K562 (cell line): ENCODE results near the gene EPHB1. TPM values are rescaled to one million over a fixed set of nuclear protein-coding genes. Genes with fewer than 3 reads are reported as not detected.

Experiments used
- ATAC-seq: fragments of 200-7000 bp; cut with Tn5 transposase; 3 replicates; pipeline ENCODE4 v1.9.1; 2020; ENCODE audit warnings: moderate library complexity
- BruUV-seq: library from RNA; stranded (reverse); fragments of 400-500 nt; replicated peaks from 2 replicates; lab custom pipeline; 2021; lab: Mats Ljungman, UMichigan
- CTCF ChIA-PET: fragments of 300-600 bp; formaldehyde crosslinking; extraction: SDS; loops from one replicate; lab custom pipeline; 2021; ENCODE audit warnings: low intra/inter-chr PET ratio; lab: Yijun Ruan, JAX
- POLR2A ChIA-PET: fragments of 300-600, 350-650 bp; sonication (Branson Sonifier 250); formaldehyde crosslinking; extraction: SDS; loops from one replicate; lab custom pipeline; 2021; ENCODE audit warnings: antibody characterized with exemption, inconsistent platforms; lab: Yijun Ruan, JAX
- DNase-seq, 4 experiments: peaks; one replicate each; pipeline versions ENCODE4 v3.0.0 to v3.0.0-alpha.2; 2011 to 2018; ENCODE audit warnings: low spot score in 3 of 4, mixed read lengths in 3 of 4; ENCODE audit errors: extremely low read depth in 1 of 4
- FAIRE-seq: peaks from 2 replicates; lab custom pipeline; 2011; peaks lifted over from hg19 to GRCh38; lab: Jason Lieb, UNC
- H2AFZ ChIP-seq: 2 replicates; pipeline ENCODE4 v1.6.0; 2011; ENCODE audit warnings: low read depth, low read length, control low read depth, inconsistent platforms
- H3K27ac ChIP-seq: fragments of 200-600 bp; 3 replicates; pipeline ENCODE4 v1.8.0; 2011; ENCODE audit warnings: low read depth, mild to moderate bottlenecking, control low read depth, inconsistent platforms, low read length, moderate library complexity, mixed read lengths; ENCODE audit errors: extremely low read depth
- H3K27me3 ChIP-seq, 2 experiments: fragments of 300-600 bp in 1 of 2; 2 replicates in 1 of 2; 3 replicates in 1 of 2; pipeline versions ENCODE4 v1.6.0 to v1.8.0; 2011; ENCODE audit warnings: inconsistent platforms in 2 of 2, low read length in 2 of 2, mild to moderate bottlenecking in 1 of 2, mixed read lengths in 1 of 2, moderate library complexity in 1 of 2; ENCODE audit not compliant: control insufficient read depth in 2 of 2, insufficient read depth in 2 of 2
- H3K36me3 ChIP-seq: fragments of 300-600 bp; 3 replicates; pipeline ENCODE4 v1.8.0; 2011; ENCODE audit warnings: mild to moderate bottlenecking, low read length, inconsistent platforms; ENCODE audit not compliant: control insufficient read depth, insufficient read depth
- H3K4me1 ChIP-seq, 2 experiments: fragments of 200-600 bp in 1 of 2; replicated peaks in 1 of 2; 2 replicates in 1 of 2; 3 replicates in 1 of 2; pipeline versions ENCODE4 v1.5.1 to v1.8.0; 2011; ENCODE audit warnings: inconsistent platforms in 2 of 2, low read length in 2 of 2, mild to moderate bottlenecking in 1 of 2, mixed read lengths in 1 of 2, moderate library complexity in 1 of 2; ENCODE audit not compliant: control insufficient read depth in 2 of 2, insufficient read depth in 2 of 2
- H3K4me2 ChIP-seq: 2 replicates; pipeline ENCODE4 v1.6.1; 2011; ENCODE audit warnings: low read length, control low read depth, inconsistent platforms, mixed read lengths; ENCODE audit not compliant: insufficient read depth
- H3K4me3 ChIP-seq: fragments of 200-600 bp; sonication (generic), shearing (Covaris generic); 2 replicates; pipeline ENCODE4 v1.5.1; 2016; ENCODE audit warnings: control low read depth, inconsistent platforms
- H3K79me2 ChIP-seq: fragments of 200-600 bp; 3 replicates; pipeline ENCODE4 v1.8.0; 2011; ENCODE audit warnings: low read length, inconsistent platforms; ENCODE audit not compliant: control insufficient read depth, insufficient read depth
- H3K9ac ChIP-seq, 2 experiments: 2 replicates each; pipeline versions ENCODE4 v1.6.0 to v1.6.1; 2011; ENCODE audit warnings: low read depth in 2 of 2, low read length in 2 of 2, control low read depth in 1 of 2, inconsistent platforms in 1 of 2, mild to moderate bottlenecking in 1 of 2, mixed read lengths in 1 of 2; ENCODE audit not compliant: insufficient read depth in 1 of 2
- H3K9me1 ChIP-seq: one replicate; pipeline ENCODE4 v1.6.0; 2011; ENCODE audit warnings: inconsistent platforms, mild to moderate bottlenecking, low read length, moderate library complexity; ENCODE audit not compliant: control insufficient read depth, insufficient read depth
- H3K9me3 ChIP-seq: replicated peaks from 2 replicates; pipeline ENCODE4 v1.5.1; 2011; ENCODE audit warnings: low read depth, low read length, inconsistent platforms; ENCODE audit not compliant: control insufficient read depth, insufficient read depth
- H4K20me1 ChIP-seq: replicated peaks from 2 replicates; pipeline ENCODE4 v1.6.1; 2011; ENCODE audit warnings: low read length, inconsistent platforms, mixed read lengths; ENCODE audit not compliant: control insufficient read depth, insufficient read depth
- ATF2 ChIP-seq: sonication (generic); formaldehyde crosslinking; IDR thresholded peaks from 2 replicates; pipeline ENCODE4 v1.8.1; 2022; ENCODE audit warnings: missing genetic modification reagents
- CCNT2 ChIP-seq: IDR thresholded peaks from 2 replicates; pipeline ENCODE4 v1.6.1; 2011; ENCODE audit warnings: borderline replicate concordance, low read depth, mild to moderate bottlenecking, moderate library complexity, mixed read lengths, low read length; ENCODE audit not compliant: insufficient read length; ENCODE audit errors: extremely low read depth
- CHD7 ChIP-seq: fragments of 200-600 bp; sonication (generic); IDR thresholded peaks from one replicate; pipeline ENCODE4 v1.6.1; 2012; ENCODE audit warnings: mild to moderate bottlenecking, low read depth, low read length, inconsistent platforms
- DNMT1 ChIP-seq: fragments of 450-650 bp; IDR thresholded peaks from 2 replicates; pipeline ENCODE4 v1.6.1; 2016; ENCODE audit warnings: antibody characterized with exemption, mild to moderate bottlenecking
- HMGXB4 ChIP-seq: sonication (generic); formaldehyde crosslinking; IDR thresholded peaks from 2 replicates; pipeline ENCODE4 v1.8.1; 2023; ENCODE audit warnings: mild to moderate bottlenecking, missing genetic modification reagents
- HNRNPK ChIP-seq: fragments of 200-400 bp; formaldehyde crosslinking; IDR thresholded peaks from one replicate; pipeline ENCODE4 v1.6.1; 2018; ENCODE audit warnings: mild to moderate bottlenecking, low read depth, low read length; ENCODE audit not compliant: poor library complexity, severe bottlenecking
- WGBS: fragments of 100-300 bp; shearing (Covaris generic); methylation state at CpG from one replicate; pipeline ENCODE4 v1.1.6; 2016; ENCODE audit warnings: low coverage, mixed read lengths; ENCODE audit not compliant: insufficient coverage; ENCODE audit errors: missing lambda C conversion rate; 5-methylcytosine and 5-hydroxymethylcytosine counted together
- in situ Hi-C: fragments of 300-500 bp; cut with MboI; formaldehyde crosslinking; loops from 4 replicates; pipeline ENCODE4 v1.15.0; 2018; ENCODE audit warnings: inconsistent platforms, mixed read lengths
- intact Hi-C: fragments of 100-400 bp; cut with micrococcal nuclease; formaldehyde crosslinking; loops from 2 replicates; pipeline ENCODE4 v1.14.2; 2022
- polyA plus RNA-seq, 8 experiments: library from polyadenylated mRNA; depleted of rRNA in 4 of 8; stranded (reverse) in 5 of 8; unstranded in 3 of 8; fragments of >200 nt; fragmentation: Nextera tagmentation in 2 of 8; fragmentation: Illumina TruSeq in 1 of 8; extraction: Ambion mirVana in 2 of 8; extraction: Trizol in 1 of 8; gene quantifications; 2 replicates each; pipeline versions ENCODE4 v1.2.1 to v1.2.3, GENCODE V29; 2011 to 2014; ENCODE audit warnings: inconsistent platforms in 1 of 8, missing spikeins in 1 of 8
- total RNA-seq, 7 experiments: library from RNA; depleted of rRNA in 6 of 7; stranded (reverse); fragments of >200 nt in 6 of 7; fragmentation: Illumina TruSeq in 2 of 7; extraction: Trizol in 2 of 7; gene quantifications; 2 replicates each; pipeline versions ENCODE4 v1.2.1 to v1.2.3, GENCODE V29; 2011 to 2021; ENCODE audit warnings: low replicate concordance in 1 of 7

Gene EPHB1
- total and polyA plus RNA-seq, 9 of the 15 experiments (the other 6 are each of a cell fraction or from before 2014, with no cell fraction given), result 0.29 TPM; not detected in 8

- Histone ChIP-seq H3K9me3 (no peaks in the 10 kb centered on the region), H3K27me3 (no peaks in the 10 kb centered on the region), H3K9ac (no peak overlapping the region), H3K4me2 (no peak overlapping the region), H3K4me1 (no peaks in the 10 kb centered on the region), H2AFZ (no peak overlapping the region), H3K79me2 (no peaks in the 10 kb centered on the region), H4K20me1 (no peaks in the 10 kb centered on the region), H3K27ac (no peak overlapping the region), H3K4me3 (no peak overlapping the region), H3K36me3 (no peaks in the 10 kb centered on the region), H3K9me1 (no peaks in the 10 kb centered on the region)
- WGBS, result 0% methylated on average over 1 of the region's 1 CpG
- DNase-seq, result no peak
- ATAC-seq, result no peak
- ChIA-PET CTCF (no interaction called here), POLR2A (no interaction called here)
- in situ Hi-C loops, result no loop called here
- intact Hi-C loops, result no loop called here
- FAIRE-seq, result no peak
- BruUV-seq, result no TSS peak
- TF ChIP-seq HMGXB4, result no peak
- no peak for TF ChIP-seq ATF2 (CRISPR knock-in tag)
- no peak for TF ChIP-seq CHD7
- TF ChIP-seq CCNT2, result no peak
- TF ChIP-seq DNMT1, result no peak
- no peak for TF ChIP-seq HNRNPK
Measured at GRCh38 chr3:134867277-134867676, 72.2 kb downstream of the EPHB1 start.
